ENCODE measurements around the gene RETSAT.
"Not testable (repeated sequence)": the region's sequence is repeated elsewhere in the genome, so short reads cannot be mapped to it uniquely, and the experiment has no call there.

RETSAT gene

GRCh38 chr2:85334928-85335327 is 19.4 kb downstream of the RETSAT start:
- Histone ChIP-seq H3K4me3 (ENCODE audit: low read depth, low read length) (no peak overlapping the region), H3K27ac (no peak overlapping the region), H3K36me3 (replicated peaks) (no peaks in the 10 kb centered on the region), H3K27me3 (replicated peaks) (no peaks in the 10 kb centered on the region)
- DNase-seq = no peak
- TF ChIP-seq, protein P1, sequence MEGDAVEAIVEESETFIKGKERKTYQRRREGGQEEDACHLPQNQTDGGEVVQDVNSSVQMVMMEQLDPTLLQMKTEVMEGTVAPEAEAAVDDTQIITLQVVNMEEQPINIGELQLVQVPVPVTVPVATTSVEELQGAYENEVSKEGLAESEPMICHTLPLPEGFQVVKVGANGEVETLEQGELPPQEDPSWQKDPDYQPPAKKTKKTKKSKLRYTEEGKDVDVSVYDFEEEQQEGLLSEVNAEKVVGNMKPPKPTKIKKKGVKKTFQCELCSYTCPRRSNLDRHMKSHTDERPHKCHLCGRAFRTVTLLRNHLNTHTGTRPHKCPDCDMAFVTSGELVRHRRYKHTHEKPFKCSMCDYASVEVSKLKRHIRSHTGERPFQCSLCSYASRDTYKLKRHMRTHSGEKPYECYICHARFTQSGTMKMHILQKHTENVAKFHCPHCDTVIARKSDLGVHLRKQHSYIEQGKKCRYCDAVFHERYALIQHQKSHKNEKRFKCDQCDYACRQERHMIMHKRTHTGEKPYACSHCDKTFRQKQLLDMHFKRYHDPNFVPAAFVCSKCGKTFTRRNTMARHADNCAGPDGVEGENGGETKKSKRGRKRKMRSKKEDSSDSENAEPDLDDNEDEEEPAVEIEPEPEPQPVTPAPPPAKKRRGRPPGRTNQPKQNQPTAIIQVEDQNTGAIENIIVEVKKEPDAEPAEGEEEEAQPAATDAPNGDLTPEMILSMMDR (IDR thresholded peaks at IDR 0.05; ENCODE audit: low read depth, low read length, missing control alignments) = no peak
- in situ Hi-C loops (cut with HindIII; ENCODE audit: low pct_ligation_motif_present, low sequenced_read_pairs) = no loop called here

- H3K4me3 ChIP-seq (ENCODE audit: low read depth, low read length); H3K36me3 ChIP-seq (replicated peaks); in situ Hi-C loops (cut with HindIII; ENCODE audit: low pct_ligation_motif_present, low sequenced_read_pairs); H3K27ac ChIP-seq; H3K27me3 ChIP-seq (replicated peaks); DNase-seq: not testable (repeated sequence)
Observed at GRCh38 chr2:85333877-85334276, 20.5 kb downstream of the RETSAT start.

DNA sequence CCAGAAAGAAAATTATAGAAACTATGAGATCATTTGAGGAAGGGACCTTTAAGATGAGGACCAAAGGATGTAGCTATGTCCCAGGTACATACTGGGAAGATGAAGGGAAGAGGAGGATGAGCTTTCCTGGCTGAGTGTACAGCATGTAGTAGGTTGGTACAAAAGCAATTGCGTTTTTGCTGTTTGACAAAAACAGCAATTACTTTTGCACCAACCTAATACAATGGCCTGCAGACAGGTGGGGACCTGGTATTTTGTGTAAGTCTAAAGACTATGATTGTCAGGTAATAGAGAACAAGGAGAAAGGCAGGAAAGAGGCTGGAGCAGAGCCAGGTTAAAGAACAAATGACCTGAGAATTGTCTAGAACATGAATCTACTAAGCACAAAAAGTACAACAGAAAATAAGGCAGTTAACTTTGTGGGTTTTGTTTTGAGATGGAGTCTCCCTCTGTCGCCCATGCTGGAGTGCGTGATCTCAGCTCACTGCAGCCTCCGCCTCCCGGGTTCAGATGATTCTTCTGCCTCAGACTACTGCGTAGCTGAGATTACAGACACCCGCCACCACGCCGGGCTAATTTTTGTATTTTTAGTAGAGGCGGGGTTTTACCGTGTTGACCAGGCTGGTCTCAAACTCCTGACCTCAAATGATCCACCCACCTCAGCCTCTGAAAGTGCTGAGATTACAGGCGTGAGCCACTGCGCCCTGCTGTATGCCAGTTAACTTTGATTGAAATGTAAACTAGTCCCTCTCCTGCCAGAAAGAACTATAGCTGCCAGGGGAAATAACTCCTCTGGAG is 23.3 kb downstream of the RETSAT start:
- H3K27me3 ChIP-seq (replicated peaks) = no peaks in the 10 kb centered on the region
- TF ChIP-seq, protein P1 (IDR thresholded peaks at IDR 0.05; ENCODE audit: low read depth, low read length, missing control alignments) = no peak
- H3K36me3 ChIP-seq (replicated peaks) = peaks cover 4% of the 10 kb centered on the region
- no peak overlapping the region for H3K4me3 ChIP-seq (ENCODE audit: low read depth, low read length)
- DNase-seq = no peak
- H3K27ac ChIP-seq = no peak overlapping the region
- in situ Hi-C loops (cut with HindIII; ENCODE audit: low pct_ligation_motif_present, low sequenced_read_pairs) = no loop called here

DNA sequence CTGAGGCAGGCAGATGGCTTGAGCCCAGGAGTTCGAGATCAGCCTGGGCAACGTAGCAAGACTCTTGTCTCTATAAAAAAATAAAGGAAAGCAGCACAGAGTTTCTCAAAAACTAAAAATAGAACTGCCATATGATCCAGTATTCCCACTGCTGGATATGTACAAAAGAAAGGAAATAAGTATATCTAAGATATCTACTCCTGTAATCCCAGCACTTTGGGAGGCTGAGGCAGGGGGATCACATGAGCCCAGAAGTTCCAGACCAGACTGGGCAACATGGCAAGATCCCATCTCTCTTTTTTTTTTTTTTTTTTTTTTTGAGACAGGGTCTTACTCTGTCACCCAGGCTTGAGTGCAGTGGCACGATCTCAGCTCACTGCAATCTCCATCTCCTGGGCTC is 24.6 kb downstream of the RETSAT start:
- H3K4me3 ChIP-seq (ENCODE audit: low read depth, low read length); H3K36me3 ChIP-seq (replicated peaks); DNase-seq; H3K27ac ChIP-seq; H3K27me3 ChIP-seq (replicated peaks); in situ Hi-C loops (cut with HindIII; ENCODE audit: low pct_ligation_motif_present, low sequenced_read_pairs): not testable (repeated sequence)

DNA sequence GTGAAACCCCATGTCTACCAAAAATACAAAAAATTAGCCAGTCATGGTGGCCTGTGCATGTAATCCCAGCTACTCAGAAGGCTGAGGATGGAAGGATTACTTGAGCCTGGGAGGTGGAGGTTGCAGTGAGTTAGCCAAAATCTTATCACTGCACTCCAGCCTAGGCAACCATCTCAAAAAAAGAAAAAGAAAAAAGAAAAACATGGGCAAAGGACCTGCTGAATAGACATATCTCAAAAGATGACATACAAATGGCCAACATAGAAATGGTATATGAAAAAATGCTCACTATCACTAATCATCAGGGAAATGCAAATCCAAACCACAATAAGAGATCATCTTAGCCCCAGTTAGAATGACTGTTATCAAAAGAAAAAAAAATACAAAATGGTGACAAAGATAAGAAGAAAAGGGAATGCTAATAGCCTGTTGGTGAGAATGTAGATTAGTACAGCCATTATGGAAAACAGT is 25.1 kb downstream of the RETSAT start:
- TF ChIP-seq, protein P1 (IDR thresholded peaks at IDR 0.05; ENCODE audit: low read depth, low read length, missing control alignments) = no peak
- H3K27ac ChIP-seq = no peak overlapping the region
- H3K27me3 ChIP-seq (replicated peaks) = no peaks in the 10 kb centered on the region
- in situ Hi-C loops (cut with HindIII; ENCODE audit: low pct_ligation_motif_present, low sequenced_read_pairs) = no loop called here
- no peak overlapping the region for H3K4me3 ChIP-seq (ENCODE audit: low read depth, low read length)
- no peak for DNase-seq
- H3K36me3 ChIP-seq (replicated peaks) = peaks cover 12% of the 10 kb centered on the region

- TF ChIP-seq, protein P1 (IDR thresholded peaks at IDR 0.05; ENCODE audit: low read depth, low read length, missing control alignments) = peak; percentile 12
- peak; percentile 83 for DNase-seq
- H3K4me3 ChIP-seq (ENCODE audit: low read depth, low read length) = peak within 1 kb of the TSS; percentile 85
- H3K27me3 ChIP-seq (replicated peaks) = no peaks in the 10 kb centered on the region
- peak within 1 kb of the TSS; percentile 86 for H3K27ac ChIP-seq
- in situ Hi-C loops (cut with HindIII; ENCODE audit: low pct_ligation_motif_present, low sequenced_read_pairs) = no loop called here
- H3K36me3 ChIP-seq (replicated peaks) = peaks cover 24% of the 10 kb centered on the region
Observed at GRCh38 chr2:85327822-85328617, 26.3 kb downstream of the RETSAT start, which contains the start of gene TGOLN2. Gene TGOLN2 (minus strand): TSS chr2:85327989. CDS start chr2:85327962, 27 bp downstream.
